OCI-LY7 (cell line): ENCODE results near the gene TMEM182. TPM values are rescaled to one million over a fixed set of nuclear protein-coding genes. Genes with fewer than 3 reads are reported as not detected.

Source experiments
- BruUV-seq: library from RNA; stranded (reverse); fragments of 400-500 nt; replicated peaks from 2 replicates; lab custom pipeline; 2021; lab: Mats Ljungman, UMichigan
- CTCF ChIA-PET: fragments of 300-600 bp; sonication (Branson Sonifier 250); formaldehyde crosslinking; loops from one replicate; lab custom pipeline; 2022; ENCODE audit warnings: antibody characterized with exemption; ENCODE audit not compliant: unreplicated experiment; lab: Charles Lee
- POLR2A ChIA-PET: fragments of 300-600 bp; sonication (Branson Sonifier 250); formaldehyde crosslinking; loops from one replicate; lab custom pipeline; 2022; ENCODE audit warnings: antibody characterized with exemption; lab: Charles Lee
- DNase-seq: peaks from one replicate; pipeline ENCODE4 v3.0.0-alpha.2; 2015; ENCODE audit warnings: low spot score
- H2AFZ ChIP-seq: fragments of 200-600 bp; sonication (generic), shearing (Covaris generic); 2 replicates; pipeline ENCODE4 v1.6.1; 2014; ENCODE audit warnings: mild to moderate bottlenecking, antibody characterized with exemption, low read length, moderate library complexity
- H3K27ac ChIP-seq: fragments of 200-600 bp; sonication (generic); 2 replicates; pipeline ENCODE4 v1.5.1; 2014; ENCODE audit warnings: mixed run types, low read depth, mild to moderate bottlenecking, moderate library complexity, low read length, inconsistent platforms; ENCODE audit not compliant: poor library complexity, severe bottlenecking
- H3K36me3 ChIP-seq: fragments of 200-600 bp; sonication (generic); 2 replicates; pipeline ENCODE4 v1.6.1; 2014; ENCODE audit warnings: mild to moderate bottlenecking, antibody characterized with exemption, low read length, moderate library complexity, mixed read lengths; ENCODE audit not compliant: insufficient read depth
- H3K4me1 ChIP-seq: fragments of 200-600 bp; sonication (generic); 2 replicates; pipeline ENCODE4 v1.5.1; 2014; ENCODE audit warnings: mild to moderate bottlenecking, low read length; ENCODE audit not compliant: insufficient read depth, poor library complexity, severe bottlenecking
- H3K4me2 ChIP-seq: fragments of 200-600 bp; sonication (generic); 2 replicates; pipeline ENCODE4 v1.6.1; 2014; ENCODE audit warnings: mild to moderate bottlenecking, low read length
- H3K4me3 ChIP-seq: fragments of 200-600 bp; sonication (generic); 2 replicates; pipeline ENCODE4 v1.5.1; 2014; ENCODE audit warnings: mild to moderate bottlenecking, low read depth, low read length; ENCODE audit not compliant: poor library complexity, severe bottlenecking
- H3K79me2 ChIP-seq: fragments of 200-600 bp; sonication (generic); 2 replicates; pipeline ENCODE4 v1.6.1; 2016; ENCODE audit warnings: low read depth, mild to moderate bottlenecking, low read length, moderate library complexity, mixed read lengths; ENCODE audit not compliant: insufficient read depth
- H3K9me2 ChIP-seq: fragments of 200-600 bp; sonication (generic); 2 replicates; pipeline ENCODE4 v1.6.1; 2016; ENCODE audit warnings: mild to moderate bottlenecking, low read length, mixed read lengths; ENCODE audit not compliant: insufficient read depth
- H3K9me3 ChIP-seq: fragments of 200-600 bp; sonication (generic); 2 replicates; pipeline ENCODE4 v1.6.1; 2014; ENCODE audit warnings: mild to moderate bottlenecking, mixed run types, low read length, mixed read lengths
- H4K20me1 ChIP-seq: fragments of 200-600 bp; sonication (generic); 2 replicates; pipeline ENCODE4 v1.6.1; 2014; ENCODE audit warnings: mild to moderate bottlenecking, antibody characterized with exemption, low read length, moderate library complexity, mixed read lengths; ENCODE audit not compliant: insufficient read depth
- EZH2phosphoT487 ChIP-seq: fragments of 200-600 bp; sonication (generic); IDR thresholded peaks from 2 replicates; pipeline ENCODE4 v1.6.1; 2018; ENCODE audit warnings: low read depth, borderline replicate concordance, mild to moderate bottlenecking, mixed run types, antibody characterized with exemption, low read length, moderate library complexity, mixed read lengths
- intact Hi-C: fragments of 100-400 bp; cut with micrococcal nuclease; formaldehyde crosslinking; loops from one replicate; pipeline ENCODE4 v1.10.0; 2022; ENCODE audit not compliant: unreplicated experiment
- total RNA-seq, 2 experiments: library from RNA; depleted of rRNA in 1 of 2; stranded (reverse); fragments of >200 nt in 1 of 2; shearing (Covaris generic) in 1 of 2; gene quantifications; 2 replicates each; pipeline ENCODE4 v1.2.3, GENCODE V29; 2014 to 2022
- TF ChIP-seq, protein P1 (sequence below): fragments of 200-600 bp; sonication (generic); conservative IDR thresholded peaks from 2 replicates; pipeline ENCODE4 v1.5.1; 2014; ENCODE audit warnings: mild to moderate bottlenecking, antibody characterized with exemption, low read length, moderate library complexity, mixed read lengths

Gene TMEM182
- total RNA-seq, 2 experiments from 2014 or later = 2.1 to 3.2 TPM

DNA sequence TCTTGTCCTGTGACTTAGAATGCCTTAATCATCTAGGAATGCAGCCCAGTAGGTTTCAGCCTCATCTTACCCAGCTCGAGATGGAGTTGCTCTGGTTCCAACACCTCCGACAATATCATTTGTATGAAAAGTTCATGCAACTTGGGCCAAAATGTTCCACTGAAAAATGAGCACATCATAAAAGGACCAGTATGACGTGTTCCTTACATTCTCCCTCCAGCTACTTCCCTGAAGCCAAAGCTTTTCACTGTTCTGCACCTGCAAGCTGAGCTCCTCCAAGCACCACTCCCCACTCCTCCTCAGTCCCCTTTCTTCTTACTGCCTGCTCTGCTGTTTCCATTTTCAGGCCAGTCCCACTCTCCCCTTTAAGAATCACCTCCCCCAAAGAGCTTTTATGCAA lies 23.1 kb downstream of the TMEM182 start:
- no TSS peak for BruUV-seq
- H3K36me3 ChIP-seq = no peaks in the 10 kb centered on the region
- no peaks in the 10 kb centered on the region for H3K9me2 ChIP-seq
- no peak overlapping the region for H3K4me2 ChIP-seq
- DNase-seq = no peak
- H4K20me1 ChIP-seq = no peaks in the 10 kb centered on the region
- intact Hi-C loops = no loop called here
- H2AFZ ChIP-seq = no peak overlapping the region
- TF ChIP-seq, protein P1, sequence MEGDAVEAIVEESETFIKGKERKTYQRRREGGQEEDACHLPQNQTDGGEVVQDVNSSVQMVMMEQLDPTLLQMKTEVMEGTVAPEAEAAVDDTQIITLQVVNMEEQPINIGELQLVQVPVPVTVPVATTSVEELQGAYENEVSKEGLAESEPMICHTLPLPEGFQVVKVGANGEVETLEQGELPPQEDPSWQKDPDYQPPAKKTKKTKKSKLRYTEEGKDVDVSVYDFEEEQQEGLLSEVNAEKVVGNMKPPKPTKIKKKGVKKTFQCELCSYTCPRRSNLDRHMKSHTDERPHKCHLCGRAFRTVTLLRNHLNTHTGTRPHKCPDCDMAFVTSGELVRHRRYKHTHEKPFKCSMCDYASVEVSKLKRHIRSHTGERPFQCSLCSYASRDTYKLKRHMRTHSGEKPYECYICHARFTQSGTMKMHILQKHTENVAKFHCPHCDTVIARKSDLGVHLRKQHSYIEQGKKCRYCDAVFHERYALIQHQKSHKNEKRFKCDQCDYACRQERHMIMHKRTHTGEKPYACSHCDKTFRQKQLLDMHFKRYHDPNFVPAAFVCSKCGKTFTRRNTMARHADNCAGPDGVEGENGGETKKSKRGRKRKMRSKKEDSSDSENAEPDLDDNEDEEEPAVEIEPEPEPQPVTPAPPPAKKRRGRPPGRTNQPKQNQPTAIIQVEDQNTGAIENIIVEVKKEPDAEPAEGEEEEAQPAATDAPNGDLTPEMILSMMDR = no peak
- no peak for TF ChIP-seq EZH2phosphoT487
- CTCF ChIA-PET = no interaction called here
- H3K4me1 ChIP-seq = no peaks in the 10 kb centered on the region
- no peaks in the 10 kb centered on the region for H3K9me3 ChIP-seq
- POLR2A ChIA-PET = no interaction called here
- H3K79me2 ChIP-seq = no peaks in the 10 kb centered on the region
- H3K27ac ChIP-seq = no peak overlapping the region
- H3K4me3 ChIP-seq = no peak overlapping the region

DNA sequence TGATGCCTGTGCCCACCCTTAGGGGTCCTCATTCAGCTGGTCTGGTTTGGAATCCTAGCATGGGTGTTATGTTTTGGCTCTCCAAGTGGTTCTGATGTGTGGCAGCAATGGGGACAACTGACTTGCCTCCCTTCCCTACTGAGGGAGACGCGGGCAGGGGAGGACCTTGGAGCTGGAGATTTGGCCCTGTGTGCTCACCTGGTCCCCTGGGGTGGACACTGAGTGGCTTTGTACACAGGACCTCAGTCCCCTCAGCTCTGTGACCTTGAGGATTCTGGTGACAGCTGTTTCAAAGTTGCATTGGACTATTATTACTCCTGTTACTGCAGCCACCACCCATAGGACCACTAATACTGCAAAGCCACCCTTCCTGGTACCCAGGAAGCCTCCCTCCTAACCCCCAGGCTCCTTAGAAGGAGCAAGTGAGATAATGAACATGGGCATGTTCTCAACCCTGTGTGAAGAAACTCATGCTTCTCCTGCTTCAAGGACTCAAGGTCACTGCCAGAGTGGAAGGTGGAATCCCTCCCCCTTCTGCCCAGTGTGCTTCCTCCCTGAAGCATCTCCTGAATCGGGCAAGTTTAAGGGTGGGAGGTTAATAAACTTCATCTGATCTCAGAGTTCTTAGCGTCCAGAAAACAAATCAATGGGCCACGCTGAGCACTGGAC lies 26.5 kb downstream of the TMEM182 start:
- TF ChIP-seq, protein P1 = no peak
- TF ChIP-seq EZH2phosphoT487 = no peak
- Histone ChIP-seq H2AFZ (no peak overlapping the region), H3K4me3 (no peak overlapping the region), H3K36me3 (no peaks in the 10 kb centered on the region), H3K27ac (no peak overlapping the region), H4K20me1 (no peaks in the 10 kb centered on the region), H3K4me2 (no peak overlapping the region), H3K4me1 (no peaks in the 10 kb centered on the region), H3K9me2 (no peaks in the 10 kb centered on the region), H3K9me3 (no peaks in the 10 kb centered on the region), H3K79me2 (no peaks in the 10 kb centered on the region)
- POLR2A ChIA-PET = no interaction called here
- CTCF ChIA-PET = no interaction called here
- no TSS peak for BruUV-seq
- DNase-seq = no peak
- intact Hi-C loops = no loop called here

DNA sequence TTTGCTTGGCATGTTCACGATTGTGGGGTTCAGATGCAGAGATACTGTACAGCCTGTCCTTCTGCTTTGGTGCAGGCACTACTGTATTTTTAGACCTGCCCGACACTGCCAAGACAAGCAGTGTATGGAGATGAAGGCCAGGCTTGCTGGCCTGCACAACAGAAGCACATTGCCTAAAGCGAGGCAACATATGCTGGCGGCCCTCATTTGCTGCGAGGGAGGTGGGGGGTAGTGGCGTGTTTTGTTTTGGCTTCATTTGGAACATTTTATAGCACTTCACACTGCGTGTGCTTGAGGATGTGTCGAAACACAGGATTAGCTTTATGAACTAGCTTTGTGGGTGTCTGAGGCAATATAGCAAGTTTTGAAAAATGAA lies 27.0 kb downstream of the TMEM182 start:
- intact Hi-C loops = no loop called here
- Histone ChIP-seq H3K4me1 (no peaks in the 10 kb centered on the region), H3K9me2 (no peaks in the 10 kb centered on the region), H3K27ac (no peak overlapping the region), H4K20me1 (no peaks in the 10 kb centered on the region), H3K4me2 (no peak overlapping the region), H3K79me2 (no peaks in the 10 kb centered on the region), H3K4me3 (no peak overlapping the region), H2AFZ (no peak overlapping the region), H3K36me3 (no peaks in the 10 kb centered on the region), H3K9me3 (no peaks in the 10 kb centered on the region)
- CTCF ChIA-PET = no interaction called here
- DNase-seq = no peak
- no TSS peak for BruUV-seq
- POLR2A ChIA-PET = no interaction called here
- TF ChIP-seq, protein P1 = no peak
- TF ChIP-seq EZH2phosphoT487 = no peak
